Measurements from ENCODE around the gene ESRRB.

Gene ESRRB

GRCh38 chr14:76412501-76412900, 36.6 kb downstream of the ESRRB start:
- DNase-seq (ENCODE audit: low read depth, low spot score) = no peak
- in situ Hi-C loops (cut with HindIII; ENCODE audit: low sequenced_read_pairs) = no loop called here
- no peak for TF ChIP-seq CTCF (IDR thresholded peaks at IDR 0.05; ENCODE audit: low read depth, low read length)
- no peak overlapping the region for H3K4me3 ChIP-seq (ENCODE audit: low read depth, low read length)

GRCh38 chr14:76413106-76413961, 37.4 kb downstream of the ESRRB start:
- DNase-seq (ENCODE audit: low read depth, low spot score) = no peak
- in situ Hi-C loops (cut with HindIII; ENCODE audit: low sequenced_read_pairs) = no loop called here
- TF ChIP-seq CTCF (IDR thresholded peaks at IDR 0.05; ENCODE audit: low read depth, low read length) = no peak

GRCh38 chr14:76413962-76414600, 38.1 kb downstream of the ESRRB start:
- no peak for DNase-seq (ENCODE audit: low read depth, low spot score)
- H3K4me3 ChIP-seq (ENCODE audit: low read depth, low read length) = no peak overlapping the region
- TF ChIP-seq CTCF (IDR thresholded peaks at IDR 0.05; ENCODE audit: low read depth, low read length) = no peak
- in situ Hi-C loops (cut with HindIII; ENCODE audit: low sequenced_read_pairs) = no loop called here

More at GRCh38 chr14:76413106-76413961, 37.4 kb downstream of the ESRRB start:
- H3K4me3 ChIP-seq (ENCODE audit: low read depth, low read length) = no peak overlapping the region

GRCh38 chr14:76419399-76419798, 43.5 kb downstream of the ESRRB start:
- no peak overlapping the region for H3K4me3 ChIP-seq (ENCODE audit: low read depth, low read length)
- no peak for TF ChIP-seq CTCF (IDR thresholded peaks at IDR 0.05; ENCODE audit: low read depth, low read length)
- DNase-seq (ENCODE audit: low read depth, low spot score) = no peak
- in situ Hi-C loops (cut with HindIII; ENCODE audit: low sequenced_read_pairs) = no loop called here

- H3K4me3 ChIP-seq (ENCODE audit: low read depth, low read length) = no peak overlapping the region
- no peak for TF ChIP-seq CTCF (IDR thresholded peaks at IDR 0.05; ENCODE audit: low read depth, low read length)
- in situ Hi-C loops (cut with HindIII; ENCODE audit: low sequenced_read_pairs) = no loop called here
- DNase-seq (ENCODE audit: low read depth, low spot score) = no peak
Measured at GRCh38 chr14:76420827-76421226, 44.9 kb downstream of the ESRRB start.

- no peak for DNase-seq (ENCODE audit: low read depth, low spot score)
- in situ Hi-C loops (cut with HindIII; ENCODE audit: low sequenced_read_pairs) = no loop called here
- TF ChIP-seq CTCF (IDR thresholded peaks at IDR 0.05; ENCODE audit: low read depth, low read length) = no peak
- H3K4me3 ChIP-seq (ENCODE audit: low read depth, low read length) = no peak overlapping the region
Measured at GRCh38 chr14:76421662-76422061, 45.7 kb downstream of the ESRRB start.

Data from astrocyte of the spinal cord (primary cell).